Right lobe of liver (tissue), 4 donors: ENCODE results near the gene CIDEC.
"Not testable (repeated sequence)": the region's sequence is repeated elsewhere in the genome, so short reads cannot be mapped to it uniquely, and the experiment has no call there.

ENCODE experiments used
- CTCF ChIP-seq, 4 donors: fragments of 200-600 bp in 3 of 4; fragments of 450-650 bp in 1 of 4; IDR thresholded peaks; one replicate each; pipeline versions ENCODE4 v1.5.1 to v1.8.0; 2016 to 2022; ENCODE audit warnings: antibody characterized with exemption in 4 of 4, mild to moderate bottlenecking in 2 of 4
- POLR2A ChIP-seq: fragments of 450-650 bp; IDR thresholded peaks from one replicate; pipeline ENCODE4 v1.6.1; 2017; ENCODE audit warnings: antibody characterized with exemption, mild to moderate bottlenecking
- donor health status: DM: no; HTN: no; CAD: no.
- donor health status: DM: no; HTN: no; CAD: no.
- donor health status: DM: no; HTN: yes; CAD: no.

GRCh38 chr3:9895715-9896114, 15.7 kb upstream of the CIDEC start:
- not testable (repeated sequence) for TF ChIP-seq CTCF (IDR thresholded peaks at IDR 0.05); POLR2A
